HepG2 (cell line): ENCODE data around the gene USP7. TPM values are rescaled to one million over a fixed set of nuclear protein-coding genes. Genes with fewer than 3 reads are reported as not detected.

Source experiments
- ATF6 ChIP-seq: sonication (generic); formaldehyde crosslinking; conservative IDR thresholded peaks from 2 replicates; pipeline ENCODE4 v1.4.0; 2020; ENCODE audit warnings: missing genetic modification reagents
- CEBPB ChIP-seq: IDR thresholded peaks from 2 replicates; pipeline ENCODE4 v1.6.1; 2011; ENCODE audit warnings: low read depth, low read length, improper control_type of control experiment, borderline replicate concordance
- CENPT ChIP-seq: sonication (generic); formaldehyde crosslinking; IDR thresholded peaks from 2 replicates; pipeline ENCODE4 v1.8.0; 2022; ENCODE audit warnings: low read depth, mild to moderate bottlenecking, moderate library complexity, missing genetic modification reagents
- EEA1 ChIP-seq: sonication (generic); formaldehyde crosslinking; IDR thresholded peaks from 2 replicates; pipeline ENCODE4 v1.5.1; 2020; ENCODE audit warnings: mild to moderate bottlenecking, missing genetic modification reagents, borderline replicate concordance
- MEF2D ChIP-seq: sonication (generic); formaldehyde crosslinking; IDR thresholded peaks from 2 replicates; pipeline ENCODE4 v1.5.1; 2020; ENCODE audit warnings: mild to moderate bottlenecking, missing genetic modification reagents
- NFRKB ChIP-seq: fragments of 450-650 bp; IDR thresholded peaks from 2 replicates; pipeline ENCODE4 v1.6.1; 2017
- NR2F2 ChIP-seq: IDR thresholded peaks from 2 replicates; pipeline ENCODE4 v1.6.1; 2012; ENCODE audit warnings: low read depth, inconsistent platforms, borderline replicate concordance
- POLR2G ChIP-seq: fragments of 200-400 bp; formaldehyde crosslinking; IDR thresholded peaks from 2 replicates; pipeline ENCODE4 v1.6.1; 2018; ENCODE audit warnings: mild to moderate bottlenecking, low read depth, low read length, moderate library complexity
- SRSF4 ChIP-seq: fragments of 200-400 bp; formaldehyde crosslinking; IDR thresholded peaks from one replicate; pipeline ENCODE4 v1.6.1; 2018; ENCODE audit warnings: mild to moderate bottlenecking, low read depth, low read length, moderate library complexity; ENCODE audit not compliant: poor library complexity, severe bottlenecking
- ZNF234 ChIP-seq: sonication (generic); formaldehyde crosslinking; conservative IDR thresholded peaks from 2 replicates; pipeline ENCODE4 v1.5.1; 2020; ENCODE audit warnings: mild to moderate bottlenecking, missing genetic modification reagents
- ZNF280D ChIP-seq: sonication (generic); formaldehyde crosslinking; IDR thresholded peaks from 2 replicates; pipeline ENCODE4 v1.5.1; 2020; ENCODE audit warnings: mild to moderate bottlenecking, missing genetic modification reagents
- ZNF331 ChIP-seq: sonication (generic); formaldehyde crosslinking; IDR thresholded peaks from 2 replicates; pipeline ENCODE4 v1.4.0; 2020; ENCODE audit warnings: missing genetic modification reagents
- ZNF44 ChIP-seq: sonication (generic); formaldehyde crosslinking; IDR thresholded peaks from 2 replicates; pipeline ENCODE4 v1.5.1; 2020; ENCODE audit warnings: mild to moderate bottlenecking, missing genetic modification reagents
- ZNF749 ChIP-seq: sonication (generic); formaldehyde crosslinking; IDR thresholded peaks from 2 replicates; pipeline ENCODE4 v1.8.0; 2022; ENCODE audit warnings: mild to moderate bottlenecking, missing genetic modification reagents, moderate library complexity, borderline replicate concordance
- ZNF83 ChIP-seq: sonication (generic); formaldehyde crosslinking; IDR thresholded peaks from 2 replicates; pipeline ENCODE4 v1.4.0; 2020; ENCODE audit warnings: missing genetic modification reagents, mild to moderate bottlenecking, borderline replicate concordance
- polyA plus RNA-seq, 8 experiments: library from polyadenylated mRNA; depleted of rRNA in 3 of 8; stranded (reverse) in 7 of 8; unstranded in 1 of 8; fragments of >200 nt; fragmentation: Illumina TruSeq in 4 of 8; extraction: Trizol in 4 of 8; gene quantifications; 2 replicates each; pipeline versions ENCODE4 v1.2.1 to v1.2.3, GENCODE V29; 2011 to 2016; ENCODE audit warnings: low read depth in 4 of 8, missing spikeins in 1 of 8, mixed read lengths in 1 of 8; ENCODE audit not compliant: insufficient read depth in 1 of 8
- total RNA-seq, 5 experiments: library from RNA; depleted of rRNA; stranded (reverse); fragments of >200 nt; fragmentation: Illumina TruSeq; extraction: Trizol; gene quantifications; 2 replicates each; pipeline ENCODE4 v1.2.3, GENCODE V29; 2016; ENCODE audit warnings: low read depth in 1 of 5
- TF ChIP-seq, protein P1 (sequence below): fragments of 450-650 bp; IDR thresholded peaks from 2 replicates; pipeline ENCODE4 v1.6.1; 2016
- TF ChIP-seq, protein P2 (sequence below): sonication (generic); formaldehyde crosslinking; IDR thresholded peaks from 2 replicates; pipeline ENCODE4 v1.4.0; 2020; ENCODE audit warnings: missing genetic modification reagents, borderline replicate concordance
- TF ChIP-seq, protein P3 (sequence below): sonication (generic); formaldehyde crosslinking; conservative IDR thresholded peaks from 2 replicates; pipeline ENCODE4 v1.5.0; 2020; ENCODE audit warnings: missing genetic modification reagents

USP7 gene
- total and polyA plus RNA-seq, 2 of the 13 experiments (the other 11 are each of a cell fraction or from before 2014, with no cell fraction given), result 52.5 to 173 TPM

DNA sequence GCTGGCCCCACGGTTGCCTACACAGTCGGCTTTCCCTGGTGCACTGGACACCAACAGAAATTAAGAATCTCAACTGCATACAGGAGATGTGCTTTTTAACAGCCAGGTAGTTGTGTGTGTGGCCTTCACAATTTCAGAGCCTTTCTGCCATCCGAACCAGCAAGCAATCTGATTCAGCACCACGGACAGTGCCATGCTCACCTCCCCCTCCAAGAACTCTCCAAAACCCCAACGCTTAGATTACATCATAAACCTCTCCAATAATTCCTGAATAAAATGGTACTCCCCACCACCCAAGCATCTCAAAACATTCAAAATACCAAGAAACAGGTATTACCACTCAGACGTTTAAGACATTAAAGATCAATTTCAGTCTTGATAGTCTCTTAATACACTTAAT, 31.8 kb downstream of the USP7 start (continued):
- TF ChIP-seq NR2F2, result no peak
- TF ChIP-seq EEA1, result no peak
- TF ChIP-seq, protein P1, sequence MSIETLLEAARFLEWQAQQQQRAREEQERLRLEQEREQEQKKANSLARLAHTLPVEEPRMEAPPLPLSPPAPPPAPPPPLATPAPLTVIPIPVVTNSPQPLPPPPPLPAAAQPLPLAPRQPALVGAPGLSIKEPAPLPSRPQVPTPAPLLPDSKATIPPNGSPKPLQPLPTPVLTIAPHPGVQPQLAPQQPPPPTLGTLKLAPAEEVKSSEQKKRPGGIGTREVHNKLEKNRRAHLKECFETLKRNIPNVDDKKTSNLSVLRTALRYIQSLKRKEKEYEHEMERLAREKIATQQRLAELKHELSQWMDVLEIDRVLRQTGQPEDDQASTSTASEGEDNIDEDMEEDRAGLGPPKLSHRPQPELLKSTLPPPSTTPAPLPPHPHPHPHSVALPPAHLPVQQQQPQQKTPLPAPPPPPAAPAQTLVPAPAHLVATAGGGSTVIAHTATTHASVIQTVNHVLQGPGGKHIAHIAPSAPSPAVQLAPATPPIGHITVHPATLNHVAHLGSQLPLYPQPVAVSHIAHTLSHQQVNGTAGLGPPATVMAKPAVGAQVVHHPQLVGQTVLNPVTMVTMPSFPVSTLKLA, result no peak
- no peak for TF ChIP-seq ZNF280D
- no peak for TF ChIP-seq ZNF234
- TF ChIP-seq ZNF331 (CRISPR knock-in tag), result peak; percentile 75; the same call in 1 of the 2 replicates
- no peak for TF ChIP-seq NFRKB
- no peak for TF ChIP-seq ZNF749
- no peak for TF ChIP-seq CENPT (CRISPR knock-in tag)
- no peak for TF ChIP-seq SRSF4
- no peak; the same call in 1 of the 2 replicates for TF ChIP-seq CEBPB
- no peak for TF ChIP-seq POLR2G
- TF ChIP-seq, protein P2, sequence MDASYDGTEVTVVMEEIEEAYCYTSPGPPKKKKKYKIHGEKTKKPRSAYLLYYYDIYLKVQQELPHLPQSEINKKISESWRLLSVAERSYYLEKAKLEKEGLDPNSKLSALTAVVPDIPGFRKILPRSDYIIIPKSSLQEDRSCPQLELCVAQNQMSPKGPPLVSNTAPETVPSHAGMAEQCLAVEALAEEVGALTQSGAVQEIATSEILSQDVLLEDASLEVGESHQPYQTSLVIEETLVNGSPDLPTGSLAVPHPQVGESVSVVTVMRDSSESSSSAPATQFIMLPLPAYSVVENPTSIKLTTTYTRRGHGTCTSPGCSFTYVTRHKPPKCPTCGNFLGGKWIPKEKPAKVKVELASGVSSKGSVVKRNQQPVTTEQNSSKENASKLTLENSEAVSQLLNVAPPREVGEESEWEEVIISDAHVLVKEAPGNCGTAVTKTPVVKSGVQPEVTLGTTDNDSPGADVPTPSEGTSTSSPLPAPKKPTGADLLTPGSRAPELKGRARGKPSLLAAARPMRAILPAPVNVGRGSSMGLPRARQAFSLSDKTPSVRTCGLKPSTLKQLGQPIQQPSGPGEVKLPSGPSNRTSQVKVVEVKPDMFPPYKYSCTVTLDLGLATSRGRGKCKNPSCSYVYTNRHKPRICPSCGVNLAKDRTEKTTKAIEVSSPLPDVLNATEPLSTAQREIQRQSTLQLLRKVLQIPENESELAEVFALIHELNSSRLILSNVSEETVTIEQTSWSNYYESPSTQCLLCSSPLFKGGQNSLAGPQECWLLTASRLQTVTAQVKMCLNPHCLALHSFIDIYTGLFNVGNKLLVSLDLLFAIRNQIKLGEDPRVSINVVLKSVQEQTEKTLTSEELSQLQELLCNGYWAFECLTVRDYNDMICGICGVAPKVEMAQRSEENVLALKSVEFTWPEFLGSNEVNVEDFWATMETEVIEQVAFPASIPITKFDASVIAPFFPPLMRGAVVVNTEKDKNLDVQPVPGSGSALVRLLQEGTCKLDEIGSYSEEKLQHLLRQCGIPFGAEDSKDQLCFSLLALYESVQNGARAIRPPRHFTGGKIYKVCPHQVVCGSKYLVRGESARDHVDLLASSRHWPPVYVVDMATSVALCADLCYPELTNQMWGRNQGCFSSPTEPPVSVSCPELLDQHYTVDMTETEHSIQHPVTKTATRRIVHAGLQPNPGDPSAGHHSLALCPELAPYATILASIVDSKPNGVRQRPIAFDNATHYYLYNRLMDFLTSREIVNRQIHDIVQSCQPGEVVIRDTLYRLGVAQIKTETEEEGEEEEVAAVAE (CRISPR knock-in tag), result peak; percentile 82; the same call in 1 of the 2 replicates
- TF ChIP-seq, protein P3, sequence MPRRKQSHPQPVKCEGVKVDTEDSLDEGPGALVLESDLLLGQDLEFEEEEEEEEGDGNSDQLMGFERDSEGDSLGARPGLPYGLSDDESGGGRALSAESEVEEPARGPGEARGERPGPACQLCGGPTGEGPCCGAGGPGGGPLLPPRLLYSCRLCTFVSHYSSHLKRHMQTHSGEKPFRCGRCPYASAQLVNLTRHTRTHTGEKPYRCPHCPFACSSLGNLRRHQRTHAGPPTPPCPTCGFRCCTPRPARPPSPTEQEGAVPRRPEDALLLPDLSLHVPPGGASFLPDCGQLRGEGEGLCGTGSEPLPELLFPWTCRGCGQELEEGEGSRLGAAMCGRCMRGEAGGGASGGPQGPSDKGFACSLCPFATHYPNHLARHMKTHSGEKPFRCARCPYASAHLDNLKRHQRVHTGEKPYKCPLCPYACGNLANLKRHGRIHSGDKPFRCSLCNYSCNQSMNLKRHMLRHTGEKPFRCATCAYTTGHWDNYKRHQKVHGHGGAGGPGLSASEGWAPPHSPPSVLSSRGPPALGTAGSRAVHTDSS (CRISPR knock-in tag), result no peak
- TF ChIP-seq MEF2D, result no peak
- TF ChIP-seq ATF6 (CRISPR knock-in tag), result no peak
- no peak for TF ChIP-seq ZNF83 (CRISPR knock-in tag)
- TF ChIP-seq ZNF44 (CRISPR knock-in tag), result no peak
